Liver (tissue), 9 donors: ENCODE results near the gene ANKRD34C. TPM values are rescaled to one million over a fixed set of nuclear protein-coding genes. Genes with fewer than 3 reads are reported as not detected.

Experiments
- DNase-seq: peaks from one replicate; pipeline ENCODE4 v3.0.0-alpha.2; 2017; ENCODE audit warnings: low spot score
- H3K27ac ChIP-seq, 2 donors: one replicate each; pipeline ENCODE4 v1.7.0; 2013; ENCODE audit warnings: inconsistent platforms in 2 of 2, low read length in 2 of 2, control low read depth in 1 of 2, low read depth in 1 of 2, mild to moderate bottlenecking in 1 of 2
- H3K27me3 ChIP-seq, 4 donors: one replicate each; pipeline versions ENCODE4 v1.6.1 to v1.7.0; 2013; ENCODE audit warnings: low read length in 3 of 4, inconsistent platforms in 1 of 4, mild to moderate bottlenecking in 1 of 4, moderate library complexity in 1 of 4; ENCODE audit not compliant: control insufficient read depth in 4 of 4, insufficient read depth in 4 of 4
- H3K36me3 ChIP-seq, 4 donors: one replicate each; pipeline versions ENCODE4 v1.6.1 to v1.7.0; 2013; ENCODE audit warnings: low read length in 3 of 4, mild to moderate bottlenecking in 3 of 4, low read depth in 1 of 4, moderate library complexity in 1 of 4; ENCODE audit not compliant: control insufficient read depth in 4 of 4, insufficient read depth in 3 of 4
- H3K4me1 ChIP-seq, 4 donors: one replicate each; pipeline versions ENCODE4 v1.6.1 to v1.7.0; 2013; ENCODE audit warnings: low read length in 3 of 4, mild to moderate bottlenecking in 3 of 4, moderate library complexity in 1 of 4; ENCODE audit not compliant: control insufficient read depth in 4 of 4, insufficient read depth in 4 of 4
- H3K4me3 ChIP-seq, 3 donors: one replicate each; pipeline versions ENCODE4 v1.6.1 to v1.7.0; 2013; ENCODE audit warnings: low read length in 3 of 3, control low read depth in 1 of 3, low read depth in 1 of 3, mild to moderate bottlenecking in 1 of 3
- H3K9ac ChIP-seq, 2 donors: one replicate each; pipeline ENCODE4 v1.7.0; 2013; ENCODE audit warnings: low read length in 2 of 2, mild to moderate bottlenecking in 2 of 2, moderate library complexity in 2 of 2, control low read depth in 1 of 2, low read depth in 1 of 2
- H3K9me3 ChIP-seq, 4 donors: one replicate each; pipeline versions ENCODE4 v1.6.1 to v1.7.0; 2013; ENCODE audit warnings: low read length in 3 of 4; ENCODE audit not compliant: control insufficient read depth in 4 of 4
- CTCF ChIP-seq: fragments of 150-350 bp; IDR thresholded peaks from 2 replicates; pipeline ENCODE4 v1.5.1; 2017; ENCODE audit warnings: improper control_type of control experiment, low read depth, low read length; ENCODE audit not compliant: missing input control
- EGR1 ChIP-seq, 2 donors: IDR thresholded peaks; 2 replicates each; pipeline ENCODE4 v1.6.1; 2016 to 2018; ENCODE audit warnings: antibody characterized with exemption in 2 of 2, low read depth in 2 of 2
- FOXA1 ChIP-seq: IDR thresholded peaks from 2 replicates; pipeline ENCODE4 v1.6.1; 2016; ENCODE audit warnings: antibody characterized with exemption
- FOXA2 ChIP-seq: IDR thresholded peaks from 2 replicates; pipeline ENCODE4 v1.6.1; 2016; ENCODE audit warnings: antibody characterized with exemption
- GABPA ChIP-seq, 2 donors: IDR thresholded peaks in 1 of 2; conservative IDR thresholded peaks in 1 of 2; 2 replicates each; pipeline ENCODE4 v1.6.1; 2016; ENCODE audit warnings: antibody characterized with exemption in 2 of 2, mild to moderate bottlenecking in 1 of 2, moderate library complexity in 1 of 2
- HNF4A ChIP-seq, 2 donors: conservative IDR thresholded peaks; 2 replicates each; pipeline ENCODE4 v1.6.1; 2016; ENCODE audit warnings: antibody characterized with exemption in 2 of 2, mild to moderate bottlenecking in 2 of 2
- HNF4G ChIP-seq: IDR thresholded peaks from 2 replicates; pipeline ENCODE4 v1.6.1; 2016; ENCODE audit warnings: antibody characterized with exemption
- NR2F2 ChIP-seq: IDR thresholded peaks from 2 replicates; pipeline ENCODE4 v1.6.1; 2016; ENCODE audit warnings: antibody characterized with exemption
- RAD21 ChIP-seq, 2 donors: IDR thresholded peaks; 2 replicates each; pipeline ENCODE4 v1.6.1; 2016; ENCODE audit warnings: antibody characterized with exemption in 2 of 2, mild to moderate bottlenecking in 2 of 2
- REST ChIP-seq: IDR thresholded peaks from 2 replicates; pipeline ENCODE4 v1.6.1; 2016; ENCODE audit warnings: antibody characterized with exemption, mild to moderate bottlenecking
- RXRA ChIP-seq, 2 donors: IDR thresholded peaks; 2 replicates each; pipeline ENCODE4 v1.6.1; 2017 to 2018; ENCODE audit warnings: antibody characterized with exemption in 2 of 2, mild to moderate bottlenecking in 1 of 2
- SP1 ChIP-seq: IDR thresholded peaks from 2 replicates; pipeline ENCODE4 v1.6.1; 2018; ENCODE audit warnings: antibody characterized with exemption, mild to moderate bottlenecking
- TAF1 ChIP-seq: conservative IDR thresholded peaks from 2 replicates; pipeline ENCODE4 v1.6.1; 2016; ENCODE audit warnings: antibody characterized with exemption, mild to moderate bottlenecking
- YY1 ChIP-seq: IDR thresholded peaks from 2 replicates; pipeline ENCODE4 v1.6.1; 2016; ENCODE audit warnings: antibody characterized with exemption, mild to moderate bottlenecking
- WGBS: extraction: QIAGEN DNeasy Blood & Tissue Kit; methylation state at CpG from one replicate; pipeline ENCODE4 v1.1.7; 2013; 5-methylcytosine and 5-hydroxymethylcytosine counted together
- polyA plus RNA-seq, 2 donors: library from polyadenylated mRNA; stranded (reverse) in 1 of 2; unstranded in 1 of 2; fragments of 200-250 nt in 1 of 2; fragments of >200 nt in 1 of 2; fragmentation: Nextera tagmentation in 1 of 2; extraction: Ambion mirVana in 1 of 2; gene quantifications; one replicate each; pipeline versions ENCODE4 v1.2.1 to v1.2.3, GENCODE V29; 2013 to 2015
- total RNA-seq, 2 donors: library from RNA; depleted of rRNA; stranded (reverse); fragments of >200 nt; gene quantifications; one replicate each; pipeline ENCODE4 v1.2.3, GENCODE V29; 2014
- TF ChIP-seq, protein P1 (sequence below): IDR thresholded peaks from 2 replicates; pipeline ENCODE4 v1.6.1; 2016; ENCODE audit warnings: antibody characterized with exemption
- TF ChIP-seq, protein P2 (sequence below): IDR thresholded peaks from 2 replicates; pipeline ENCODE4 v1.6.1; 2016; ENCODE audit warnings: antibody characterized with exemption
- TF ChIP-seq, protein P3 (sequence below): IDR thresholded peaks from 2 replicates; pipeline ENCODE4 v1.6.1; 2016; ENCODE audit warnings: antibody characterized with exemption
- donor health status: healthy.
- donor health status: healthy.
- donor health status: healthy.
- donor health status: healthy.
- donor health status: healthy.

Gene ANKRD34C
- total and polyA plus RNA-seq, 4 donors, result under 0.01 TPM; not detected in 3

- WGBS, result 15% methylated on average over 46 of the region's 46 CpGs
- no peaks in the 10 kb centered on the region for H3K36me3 ChIP-seq
- no peak overlapping the region for H3K27ac ChIP-seq
- no peak overlapping the region for H3K9ac ChIP-seq
- peaks cover 3 to 24% (median 6%) of the 10 kb centered on the region in 4 donors for H3K27me3 ChIP-seq
- TF ChIP-seq REST (peak; percentile 99), RAD21 (IDR thresholded peaks at IDR 0.05) (no peak), EGR1 (IDR thresholded peaks at IDR 0.05; ENCODE audit: low read depth in 2 of 2) (no peak)
- peaks cover 0 to 2% (median 0%) of the 10 kb centered on the region in 4 donors for H3K4me1 ChIP-seq
- DNase-seq, result peak; percentile 60
- H3K9me3 ChIP-seq, result peaks cover 0 to 5% (median 4%) of the 10 kb centered on the region in 4 donors
- no peak overlapping the region for H3K4me3 ChIP-seq
Observed at GRCh38 chr15:79283252-79284048, 928 bp downstream of the ANKRD34C start.

DNA sequence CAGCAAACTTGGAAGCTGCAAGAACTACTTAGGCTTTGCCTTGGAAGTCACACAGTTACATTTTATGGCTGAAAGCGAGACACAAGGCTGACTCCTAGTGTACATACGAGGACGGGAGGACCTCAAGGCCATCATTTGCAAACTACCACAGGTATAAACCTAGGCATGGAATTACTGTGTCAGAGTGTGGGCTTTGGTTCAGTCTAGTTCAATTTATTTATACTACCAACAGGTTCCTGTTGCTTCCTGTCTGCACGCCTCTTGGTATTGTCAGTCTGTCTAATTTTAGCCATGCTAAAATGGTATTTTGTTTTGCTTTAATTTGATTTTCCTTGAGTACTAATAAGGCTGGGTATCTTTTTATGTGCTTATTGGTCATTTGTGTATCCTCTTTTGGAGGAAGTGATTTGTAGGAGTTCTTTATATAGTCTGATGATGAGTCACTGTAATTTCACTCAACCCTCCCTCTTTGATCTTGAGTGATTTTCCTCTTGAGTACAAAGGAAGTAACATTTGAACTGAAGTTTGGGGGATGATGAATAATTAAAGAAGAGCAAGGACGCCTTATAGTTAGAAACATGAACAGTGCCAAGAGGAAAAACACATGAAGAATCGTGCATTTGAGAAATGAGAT is 8.2 kb downstream of the ANKRD34C start:
- DNase-seq, result no peak
- no peaks in the 10 kb centered on the region for H3K4me1 ChIP-seq
- H3K9me3 ChIP-seq, result no peaks in the 10 kb centered on the region
- H3K27ac ChIP-seq, result no peak overlapping the region
- TF ChIP-seq REST (no peak), RAD21 (IDR thresholded peaks at IDR 0.05) (no peak), NR2F2 (no peak), CTCF (no peak), GABPA (IDR thresholded peaks at IDR 0.05 in 1 of 2, conservative IDR thresholded peaks at IDR 0.05 in 1 of 2) (no peak), HNF4A (conservative IDR thresholded peaks at IDR 0.05) (no peak), YY1 (no peak), EGR1 (IDR thresholded peaks at IDR 0.05; ENCODE audit: low read depth in 2 of 2) (no peak), TAF1 (no peak), SP1 (no peak), FOXA1 (no peak), HNF4G (no peak), RXRA (IDR thresholded peaks at IDR 0.05) (no peak), FOXA2 (no peak)
- TF ChIP-seq, protein P1, sequence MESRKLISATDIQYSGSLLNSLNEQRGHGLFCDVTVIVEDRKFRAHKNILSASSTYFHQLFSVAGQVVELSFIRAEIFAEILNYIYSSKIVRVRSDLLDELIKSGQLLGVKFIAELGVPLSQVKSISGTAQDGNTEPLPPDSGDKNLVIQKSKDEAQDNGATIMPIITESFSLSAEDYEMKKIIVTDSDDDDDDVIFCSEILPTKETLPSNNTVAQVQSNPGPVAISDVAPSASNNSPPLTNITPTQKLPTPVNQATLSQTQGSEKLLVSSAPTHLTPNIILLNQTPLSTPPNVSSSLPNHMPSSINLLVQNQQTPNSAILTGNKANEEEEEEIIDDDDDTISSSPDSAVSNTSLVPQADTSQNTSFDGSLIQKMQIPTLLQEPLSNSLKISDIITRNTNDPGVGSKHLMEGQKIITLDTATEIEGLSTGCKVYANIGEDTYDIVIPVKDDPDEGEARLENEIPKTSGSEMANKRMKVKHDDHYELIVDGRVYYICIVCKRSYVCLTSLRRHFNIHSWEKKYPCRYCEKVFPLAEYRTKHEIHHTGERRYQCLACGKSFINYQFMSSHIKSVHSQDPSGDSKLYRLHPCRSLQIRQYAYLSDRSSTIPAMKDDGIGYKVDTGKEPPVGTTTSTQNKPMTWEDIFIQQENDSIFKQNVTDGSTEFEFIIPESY, result no peak
- TF ChIP-seq, protein P2, sequence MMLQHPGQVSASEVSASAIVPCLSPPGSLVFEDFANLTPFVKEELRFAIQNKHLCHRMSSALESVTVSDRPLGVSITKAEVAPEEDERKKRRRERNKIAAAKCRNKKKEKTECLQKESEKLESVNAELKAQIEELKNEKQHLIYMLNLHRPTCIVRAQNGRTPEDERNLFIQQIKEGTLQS, result no peak
- TF ChIP-seq, protein P3, sequence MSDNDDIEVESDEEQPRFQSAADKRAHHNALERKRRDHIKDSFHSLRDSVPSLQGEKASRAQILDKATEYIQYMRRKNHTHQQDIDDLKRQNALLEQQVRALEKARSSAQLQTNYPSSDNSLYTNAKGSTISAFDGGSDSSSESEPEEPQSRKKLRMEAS, result no peak
- no peak overlapping the region for H3K4me3 ChIP-seq
- peaks cover 0 to 3% (median 0%) of the 10 kb centered on the region in 4 donors for H3K27me3 ChIP-seq
- H3K36me3 ChIP-seq, result no peaks in the 10 kb centered on the region
- no peak overlapping the region for H3K9ac ChIP-seq
- WGBS, result 63% methylated on average over 6 of the region's 6 CpGs
